Liver (tissue), 9 donors: ENCODE data around the gene GABRB1. TPM values are rescaled to one million over a fixed set of nuclear protein-coding genes. Genes with fewer than 3 reads are reported as not detected.

Experiments
- DNase-seq: peaks from one replicate; pipeline ENCODE4 v3.0.0-alpha.2; 2017; ENCODE audit warnings: low spot score
- H3K27ac ChIP-seq, 2 donors: one replicate each; pipeline ENCODE4 v1.7.0; 2013; ENCODE audit warnings: inconsistent platforms in 2 of 2, low read length in 2 of 2, control low read depth in 1 of 2, low read depth in 1 of 2, mild to moderate bottlenecking in 1 of 2
- H3K27me3 ChIP-seq, 4 donors: one replicate each; pipeline versions ENCODE4 v1.6.1 to v1.7.0; 2013; ENCODE audit warnings: low read length in 3 of 4, inconsistent platforms in 1 of 4, mild to moderate bottlenecking in 1 of 4, moderate library complexity in 1 of 4; ENCODE audit not compliant: control insufficient read depth in 4 of 4, insufficient read depth in 4 of 4
- H3K36me3 ChIP-seq, 4 donors: one replicate each; pipeline versions ENCODE4 v1.6.1 to v1.7.0; 2013; ENCODE audit warnings: low read length in 3 of 4, mild to moderate bottlenecking in 3 of 4, low read depth in 1 of 4, moderate library complexity in 1 of 4; ENCODE audit not compliant: control insufficient read depth in 4 of 4, insufficient read depth in 3 of 4
- H3K4me1 ChIP-seq, 4 donors: one replicate each; pipeline versions ENCODE4 v1.6.1 to v1.7.0; 2013; ENCODE audit warnings: low read length in 3 of 4, mild to moderate bottlenecking in 3 of 4, moderate library complexity in 1 of 4; ENCODE audit not compliant: control insufficient read depth in 4 of 4, insufficient read depth in 4 of 4
- H3K4me3 ChIP-seq, 3 donors: one replicate each; pipeline versions ENCODE4 v1.6.1 to v1.7.0; 2013; ENCODE audit warnings: low read length in 3 of 3, control low read depth in 1 of 3, low read depth in 1 of 3, mild to moderate bottlenecking in 1 of 3
- H3K9ac ChIP-seq, 2 donors: one replicate each; pipeline ENCODE4 v1.7.0; 2013; ENCODE audit warnings: low read length in 2 of 2, mild to moderate bottlenecking in 2 of 2, moderate library complexity in 2 of 2, control low read depth in 1 of 2, low read depth in 1 of 2
- H3K9me3 ChIP-seq, 4 donors: one replicate each; pipeline versions ENCODE4 v1.6.1 to v1.7.0; 2013; ENCODE audit warnings: low read length in 3 of 4; ENCODE audit not compliant: control insufficient read depth in 4 of 4
- ATF3 ChIP-seq: IDR thresholded peaks from 2 replicates; pipeline ENCODE4 v1.6.1; 2016; ENCODE audit warnings: antibody characterized with exemption
- CTCF ChIP-seq: fragments of 150-350 bp; IDR thresholded peaks from 2 replicates; pipeline ENCODE4 v1.5.1; 2017; ENCODE audit warnings: improper control_type of control experiment, low read depth, low read length; ENCODE audit not compliant: missing input control
- EGR1 ChIP-seq, 2 donors: IDR thresholded peaks; 2 replicates each; pipeline ENCODE4 v1.6.1; 2016 to 2018; ENCODE audit warnings: antibody characterized with exemption in 2 of 2, low read depth in 2 of 2
- FOXA1 ChIP-seq: IDR thresholded peaks from 2 replicates; pipeline ENCODE4 v1.6.1; 2016; ENCODE audit warnings: antibody characterized with exemption
- FOXA2 ChIP-seq: IDR thresholded peaks from 2 replicates; pipeline ENCODE4 v1.6.1; 2016; ENCODE audit warnings: antibody characterized with exemption
- GABPA ChIP-seq, 2 donors: IDR thresholded peaks in 1 of 2; conservative IDR thresholded peaks in 1 of 2; 2 replicates each; pipeline ENCODE4 v1.6.1; 2016; ENCODE audit warnings: antibody characterized with exemption in 2 of 2, mild to moderate bottlenecking in 1 of 2, moderate library complexity in 1 of 2
- HNF4A ChIP-seq, 2 donors: conservative IDR thresholded peaks; 2 replicates each; pipeline ENCODE4 v1.6.1; 2016; ENCODE audit warnings: antibody characterized with exemption in 2 of 2, mild to moderate bottlenecking in 2 of 2
- HNF4G ChIP-seq: IDR thresholded peaks from 2 replicates; pipeline ENCODE4 v1.6.1; 2016; ENCODE audit warnings: antibody characterized with exemption
- JUND ChIP-seq, 2 donors: IDR thresholded peaks; 2 replicates each; pipeline ENCODE4 v1.6.1; 2016; ENCODE audit warnings: antibody characterized with exemption in 2 of 2
- MAX ChIP-seq: IDR thresholded peaks from 2 replicates; pipeline ENCODE4 v1.6.1; 2016; ENCODE audit warnings: antibody characterized with exemption
- NR2F2 ChIP-seq: IDR thresholded peaks from 2 replicates; pipeline ENCODE4 v1.6.1; 2016; ENCODE audit warnings: antibody characterized with exemption
- REST ChIP-seq: IDR thresholded peaks from 2 replicates; pipeline ENCODE4 v1.6.1; 2016; ENCODE audit warnings: antibody characterized with exemption, mild to moderate bottlenecking
- RXRA ChIP-seq, 2 donors: IDR thresholded peaks; 2 replicates each; pipeline ENCODE4 v1.6.1; 2017 to 2018; ENCODE audit warnings: antibody characterized with exemption in 2 of 2, mild to moderate bottlenecking in 1 of 2
- SP1 ChIP-seq: IDR thresholded peaks from 2 replicates; pipeline ENCODE4 v1.6.1; 2018; ENCODE audit warnings: antibody characterized with exemption, mild to moderate bottlenecking
- TAF1 ChIP-seq: conservative IDR thresholded peaks from 2 replicates; pipeline ENCODE4 v1.6.1; 2016; ENCODE audit warnings: antibody characterized with exemption, mild to moderate bottlenecking
- YY1 ChIP-seq: IDR thresholded peaks from 2 replicates; pipeline ENCODE4 v1.6.1; 2016; ENCODE audit warnings: antibody characterized with exemption, mild to moderate bottlenecking
- ZBTB33 ChIP-seq: IDR thresholded peaks from 2 replicates; pipeline ENCODE4 v1.6.1; 2016; ENCODE audit warnings: antibody characterized with exemption
- WGBS: extraction: QIAGEN DNeasy Blood & Tissue Kit; methylation state at CpG from one replicate; pipeline ENCODE4 v1.1.7; 2013; 5-methylcytosine and 5-hydroxymethylcytosine counted together
- polyA plus RNA-seq, 2 donors: library from polyadenylated mRNA; stranded (reverse) in 1 of 2; unstranded in 1 of 2; fragments of 200-250 nt in 1 of 2; fragments of >200 nt in 1 of 2; fragmentation: Nextera tagmentation in 1 of 2; extraction: Ambion mirVana in 1 of 2; gene quantifications; one replicate each; pipeline versions ENCODE4 v1.2.1 to v1.2.3, GENCODE V29; 2013 to 2015
- total RNA-seq, 2 donors: library from RNA; depleted of rRNA; stranded (reverse); fragments of >200 nt; gene quantifications; one replicate each; pipeline ENCODE4 v1.2.3, GENCODE V29; 2014
- donor health status: healthy.
- donor health status: healthy.
- donor health status: healthy.
- donor health status: healthy.
- donor health status: healthy.

GABRB1 gene
- total and polyA plus RNA-seq, 4 donors: 0.17 to 1.3 TPM; not detected in 2

- no peak for DNase-seq
- H3K4me1 ChIP-seq: no peaks in the 10 kb centered on the region
- WGBS: 83% methylated on average over 3 of the region's 3 CpGs
- no peak overlapping the region for H3K27ac ChIP-seq
- H3K36me3 ChIP-seq: no peaks in the 10 kb centered on the region
- H3K4me3 ChIP-seq: no peak overlapping the region
- H3K9me3 ChIP-seq: no peaks in the 10 kb centered on the region
- no peak overlapping the region for H3K9ac ChIP-seq
- peaks cover 0 to 3% (median 1%) of the 10 kb centered on the region in 4 donors for H3K27me3 ChIP-seq
- TF ChIP-seq HNF4G (no peak), FOXA2 (no peak), NR2F2 (no peak), CTCF (no peak), SP1 (no peak), FOXA1 (no peak), ZBTB33 (no peak)
Observed at GRCh38 chr4:47040828-47041227, 9.5 kb downstream of the GABRB1 start.

GRCh38 chr4:47043821-47044220 lies 12.5 kb downstream of the GABRB1 start:
- Histone ChIP-seq H3K9ac (no peak overlapping the region), H3K36me3 (no peaks in the 10 kb centered on the region), H3K4me3 (no peak overlapping the region), H3K9me3 (no peaks in the 10 kb centered on the region), H3K4me1 (no peaks in the 10 kb centered on the region), H3K27ac (no peak overlapping the region), H3K27me3 (peaks cover 0 to 3% (median 1%) of the 10 kb centered on the region in 4 donors)
- no peak for DNase-seq
- TF ChIP-seq ATF3 (no peak), FOXA2 (no peak), SP1 (no peak), HNF4G (no peak), CTCF (no peak), EGR1 (IDR thresholded peaks at IDR 0.05; ENCODE audit: low read depth in 2 of 2) (no peak), REST (no peak), HNF4A (conservative IDR thresholded peaks at IDR 0.05) (no peak), ZBTB33 (no peak), TAF1 (no peak), NR2F2 (no peak), RXRA (IDR thresholded peaks at IDR 0.05) (no peak), YY1 (no peak), JUND (IDR thresholded peaks at IDR 0.05) (no peak), MAX (no peak), GABPA (IDR thresholded peaks at IDR 0.05 in 1 of 2, conservative IDR thresholded peaks at IDR 0.05 in 1 of 2) (no peak)
- 67% methylated on average over 3 of the region's 3 CpGs for WGBS
